Measurements from ENCODE around the gene PLEK.
"Not testable (repeated sequence)": the region's sequence is repeated elsewhere in the genome, so short reads cannot be mapped to it uniquely, and the experiment has no call there.

Gene PLEK

DNA sequence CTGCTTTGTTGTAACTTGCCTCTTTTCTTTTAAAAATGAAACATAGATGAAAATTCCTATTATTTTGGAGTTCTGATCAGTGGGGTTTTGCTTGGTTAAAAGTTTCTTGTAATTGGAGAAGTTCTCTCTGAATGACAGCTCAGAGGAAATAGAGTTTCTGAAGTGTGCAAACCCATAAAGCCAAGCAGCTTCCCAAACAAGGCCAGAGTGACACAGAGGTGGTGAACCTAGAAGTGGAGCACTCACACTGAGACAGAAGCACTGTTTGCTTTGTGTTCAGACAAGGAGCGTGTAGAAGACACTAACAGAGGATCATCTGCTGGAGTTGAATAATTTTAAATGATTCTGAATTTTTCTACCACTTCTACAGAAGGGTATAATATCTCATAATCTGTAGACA is 52.8 kb downstream of the PLEK start:
- DNase-seq: peak; percentile 20

DNA sequence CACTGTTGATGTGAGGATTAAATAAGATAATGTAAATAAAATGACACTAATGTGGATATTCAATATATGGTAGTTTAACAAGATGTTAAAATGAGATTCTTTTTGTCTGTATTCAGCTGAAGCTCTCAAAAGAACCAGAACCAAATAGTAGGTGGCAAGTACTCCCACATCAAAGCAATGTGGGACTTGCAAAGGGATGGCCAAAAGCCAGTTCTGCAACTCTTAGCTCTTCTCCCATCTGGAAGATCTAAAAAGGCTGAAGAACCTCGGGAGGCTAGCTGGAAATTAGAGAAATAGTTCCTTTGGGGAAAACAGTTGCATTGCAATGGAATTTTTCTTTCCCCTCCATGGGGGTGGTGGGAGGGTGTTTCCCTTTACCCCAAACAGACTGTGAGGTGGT is 53.3 kb downstream of the PLEK start:
- DNase-seq: no peak

DNA sequence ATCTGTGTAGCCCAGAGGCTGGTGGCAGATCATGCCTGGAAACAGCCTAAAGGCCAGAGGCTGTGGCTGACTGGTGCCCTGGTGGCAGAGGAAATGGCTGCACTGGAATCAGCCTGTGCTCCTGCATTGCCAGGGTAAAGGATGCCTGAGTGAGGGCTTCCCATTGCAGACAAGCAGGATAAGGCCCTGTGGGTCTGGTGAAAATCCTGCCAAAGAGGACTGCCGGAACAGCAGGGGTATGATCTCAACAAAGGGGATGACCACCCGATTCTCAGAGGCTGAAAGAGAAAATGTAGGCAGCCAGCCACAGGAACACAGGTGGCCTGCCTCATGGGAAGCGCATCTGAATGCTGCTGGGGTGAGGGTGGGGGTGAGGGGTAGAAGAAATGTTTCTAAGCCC is 53.8 kb downstream of the PLEK start:
- DNase-seq: no peak

DNA sequence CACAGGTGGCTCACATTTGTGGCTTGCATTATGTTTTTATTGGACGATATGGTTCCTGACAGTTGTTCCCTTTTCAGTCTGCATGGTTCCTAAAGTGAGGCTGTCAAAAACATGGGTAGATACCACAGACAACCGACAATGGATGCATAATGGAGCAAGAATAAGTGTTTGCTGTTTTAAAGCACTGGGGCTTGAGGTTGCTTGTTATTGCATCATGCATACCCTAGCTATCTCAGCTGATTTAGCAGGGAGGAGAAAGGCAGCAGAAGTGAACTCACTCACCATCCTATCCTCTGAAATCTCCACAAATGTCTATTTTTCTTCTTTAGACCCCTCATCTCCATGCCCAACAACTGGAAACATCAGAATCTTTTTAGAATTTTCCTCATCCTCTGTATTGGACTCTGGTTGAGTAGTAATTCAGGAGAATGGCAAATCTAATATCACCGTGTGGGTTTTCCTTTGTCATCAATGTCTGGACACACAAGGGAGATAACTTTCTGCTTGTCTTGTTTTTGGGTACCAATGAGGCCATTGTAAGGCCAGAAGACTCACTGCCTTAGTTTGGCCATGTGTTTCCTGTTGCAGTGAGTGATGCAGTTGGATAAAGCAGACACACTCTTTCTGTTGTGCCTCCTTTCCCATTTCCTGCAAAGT is 55.3 kb downstream of the PLEK start:
- DNase-seq: peak; percentile 84

DNA sequence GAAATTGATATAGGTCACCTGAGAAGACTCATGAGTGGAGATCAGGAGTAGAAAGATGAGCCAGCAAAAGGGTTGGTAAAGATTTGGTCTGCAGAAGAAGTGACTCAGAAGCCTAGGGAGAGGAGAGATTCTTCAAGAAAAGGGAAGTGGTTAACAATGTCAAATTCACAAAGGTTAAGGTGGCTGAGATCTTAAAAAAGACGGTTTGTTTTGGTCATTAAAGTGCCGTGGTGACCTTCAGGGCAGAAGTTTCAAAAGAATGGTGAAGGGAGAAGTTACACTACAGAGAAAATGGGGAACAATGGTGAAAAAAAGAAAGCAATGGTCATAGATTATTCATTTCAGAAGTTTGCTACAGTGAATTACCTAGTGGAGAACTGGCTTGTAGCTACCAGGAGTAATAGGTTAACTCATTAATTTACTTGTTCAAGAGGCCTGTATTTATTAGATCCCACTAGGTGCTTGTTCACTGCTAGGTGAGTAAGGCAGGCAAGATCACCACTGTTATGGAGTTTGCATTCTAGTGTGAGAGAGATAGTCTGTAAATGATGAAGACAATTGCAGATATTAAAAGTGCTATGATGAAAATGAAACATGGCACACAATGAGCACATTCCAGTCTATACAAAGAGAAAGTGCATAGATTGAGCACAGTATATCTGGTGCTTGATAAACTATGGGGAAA is 59.0 kb downstream of the PLEK start:
- DNase-seq: peak; percentile 94

DNA sequence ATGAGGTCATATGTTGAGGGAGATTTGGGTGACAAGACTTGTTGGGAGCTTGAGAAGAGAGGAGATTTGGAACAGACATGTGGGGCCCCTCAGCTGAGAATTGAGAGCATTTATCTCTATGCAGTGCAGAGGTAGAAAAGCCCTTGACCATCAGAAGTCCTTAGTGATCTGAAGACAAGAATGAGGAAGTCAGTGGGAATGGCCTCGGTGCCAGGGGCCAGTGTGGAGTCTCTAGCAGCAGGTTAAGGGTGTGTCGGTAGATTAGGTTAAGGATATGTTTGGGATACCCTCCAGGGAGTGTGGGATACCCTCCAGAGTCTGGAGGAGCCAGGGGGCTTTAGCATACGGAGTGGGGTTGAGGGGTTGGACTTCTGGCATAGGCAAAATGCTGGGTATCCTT is 60.4 kb downstream of the PLEK start:
- no peak for DNase-seq

DNA sequence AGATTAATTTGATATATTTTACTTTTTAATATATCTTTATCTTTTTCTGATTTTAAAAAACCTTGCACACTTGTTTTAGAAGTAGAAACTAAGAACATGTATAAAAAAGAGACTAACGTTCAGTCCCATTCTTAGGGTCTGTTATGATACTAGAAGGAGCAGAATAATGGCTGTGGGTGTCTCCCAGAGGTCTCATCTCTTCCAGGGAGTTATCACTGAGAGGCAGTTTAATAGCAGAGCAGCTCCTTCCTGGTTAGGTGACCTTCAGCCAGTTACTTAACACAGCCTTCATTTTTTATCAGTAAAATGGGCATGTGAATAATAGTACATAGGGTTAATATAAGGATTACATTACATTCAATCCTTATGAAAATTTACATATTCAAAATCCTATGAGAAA is 61.4 kb downstream of the PLEK start:
- DNase-seq: no peak

DNA sequence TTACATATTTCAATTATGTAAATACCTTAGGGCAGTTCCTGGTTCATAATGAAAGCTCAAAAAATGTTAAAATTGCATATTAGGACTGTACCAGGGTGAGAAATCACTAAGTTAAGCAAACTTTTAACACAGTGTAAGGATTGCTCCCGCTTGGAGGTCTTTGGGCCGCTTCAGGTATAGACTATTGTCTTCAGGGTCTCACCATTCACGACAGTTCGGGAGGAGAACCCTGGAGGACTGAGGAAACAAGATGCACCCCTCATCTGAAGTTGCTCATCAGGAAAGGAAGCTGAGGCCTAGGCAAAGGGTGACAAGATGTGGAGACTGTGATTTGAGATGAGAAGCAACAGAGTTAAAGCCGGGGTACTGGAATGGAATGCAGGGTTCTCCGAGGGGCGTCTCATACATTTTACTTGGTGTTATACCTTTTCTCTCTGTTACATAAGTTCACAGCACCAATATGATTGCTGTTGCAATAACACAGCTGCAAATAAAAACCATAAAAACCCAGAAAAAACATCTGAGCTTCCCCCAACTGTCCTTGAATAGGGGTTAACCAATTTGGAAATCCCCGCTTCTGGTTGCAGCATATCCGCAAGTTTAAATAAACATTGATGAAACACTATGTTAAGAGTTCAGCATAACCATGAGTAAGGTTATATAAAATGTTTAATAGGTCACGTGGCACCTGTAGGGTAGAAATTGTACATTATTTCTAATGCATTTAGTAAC is 61.9 kb downstream of the PLEK start:
- DNase-seq: peak; percentile 97

DNA sequence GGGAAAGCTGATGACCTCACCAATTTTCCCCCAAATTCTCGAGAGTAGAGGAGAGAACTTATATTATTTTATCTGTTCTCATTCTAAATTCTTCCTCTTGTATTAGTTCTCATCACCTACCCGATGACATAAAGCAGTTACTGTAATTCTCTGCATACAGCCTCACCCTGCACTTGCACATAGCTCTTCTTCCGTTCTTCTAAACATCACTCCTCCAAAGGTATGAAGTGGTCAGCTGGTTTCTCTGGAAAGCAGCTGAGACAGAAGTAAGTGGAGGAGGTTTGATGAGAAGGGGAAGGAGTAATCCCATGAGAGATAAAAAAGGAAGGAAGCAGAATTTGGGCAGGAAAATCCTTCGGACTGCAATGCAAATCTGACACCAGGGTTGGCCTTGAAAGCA is 63.0 kb downstream of the PLEK start:
- DNase-seq: peak; percentile 36

DNA sequence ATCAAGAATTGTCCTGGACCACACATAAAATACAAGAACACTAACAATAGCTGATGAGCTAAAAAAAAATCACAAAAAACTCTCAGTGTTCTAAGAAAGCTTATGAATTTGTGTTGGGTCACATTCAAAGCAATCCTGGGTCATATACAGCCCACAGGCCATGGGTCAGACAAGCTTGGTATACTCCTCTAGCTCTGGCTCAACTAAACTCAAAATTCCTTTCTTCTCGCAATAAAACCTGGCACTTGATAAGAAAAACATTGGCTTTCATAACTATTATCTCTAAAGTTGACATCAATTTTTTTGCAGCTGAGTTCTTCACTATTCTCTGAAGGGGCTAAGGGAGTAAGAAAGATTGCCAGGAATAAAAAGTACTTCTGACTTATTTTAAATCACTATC is 63.7 kb downstream of the PLEK start:
- DNase-seq: no peak

DNA sequence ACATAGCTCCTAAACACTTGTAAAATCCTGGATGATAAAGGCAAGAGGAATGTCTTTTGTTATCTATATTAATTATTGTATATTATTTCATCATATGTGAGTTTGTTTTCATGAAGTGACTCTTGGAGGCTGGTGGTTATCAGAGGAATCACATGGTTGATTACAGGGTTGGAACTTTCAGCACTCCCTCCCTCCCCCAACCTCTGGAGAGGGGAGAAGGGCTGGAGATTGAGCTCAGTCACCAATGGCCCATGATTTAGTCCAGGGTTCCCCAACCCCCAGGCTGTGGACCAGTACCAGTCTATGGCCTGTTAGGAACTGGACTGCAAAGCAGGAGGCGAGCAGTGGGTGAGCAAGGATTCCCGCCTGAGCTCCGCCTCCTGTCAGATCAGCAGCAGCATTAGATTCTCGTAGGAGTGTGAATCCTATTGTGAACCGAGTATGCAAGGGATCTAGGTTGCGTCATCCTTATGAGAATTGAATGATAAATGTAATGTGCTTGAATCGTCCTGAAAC is 64.3 kb downstream of the PLEK start:
- no peak for DNase-seq

DNA sequence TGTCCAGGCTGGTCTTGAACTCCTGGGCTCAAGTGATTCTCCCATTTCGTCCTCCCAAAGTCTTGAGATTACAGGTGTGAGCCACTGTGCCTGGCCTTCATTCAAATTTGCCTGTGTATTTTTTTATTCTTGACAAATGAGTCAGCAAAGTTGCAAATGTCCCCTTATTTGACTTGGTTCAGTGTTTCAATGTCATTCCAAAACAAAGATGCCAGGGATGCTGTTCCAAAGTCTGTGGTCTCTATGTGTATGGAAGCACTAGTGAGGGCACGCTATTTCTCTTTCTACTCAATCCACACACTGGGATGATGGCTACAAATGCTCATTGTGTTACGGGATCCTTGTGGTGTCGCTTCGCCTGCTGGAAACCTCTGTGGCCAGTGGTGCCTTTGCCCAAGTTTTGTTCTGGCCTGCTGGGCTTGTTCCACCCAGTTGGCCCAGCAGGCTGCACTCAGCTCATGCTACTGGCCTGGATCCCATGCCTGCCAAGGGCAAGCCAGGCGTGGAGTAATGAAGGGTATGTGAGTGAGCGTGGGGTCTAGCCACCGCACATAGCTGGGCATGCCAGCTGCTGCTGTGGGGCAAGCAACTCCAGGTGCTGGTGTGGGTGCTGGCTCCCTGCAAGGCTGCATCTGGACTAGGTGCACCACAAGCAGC is 66.4 kb downstream of the PLEK start:
- DNase-seq: no peak

DNA sequence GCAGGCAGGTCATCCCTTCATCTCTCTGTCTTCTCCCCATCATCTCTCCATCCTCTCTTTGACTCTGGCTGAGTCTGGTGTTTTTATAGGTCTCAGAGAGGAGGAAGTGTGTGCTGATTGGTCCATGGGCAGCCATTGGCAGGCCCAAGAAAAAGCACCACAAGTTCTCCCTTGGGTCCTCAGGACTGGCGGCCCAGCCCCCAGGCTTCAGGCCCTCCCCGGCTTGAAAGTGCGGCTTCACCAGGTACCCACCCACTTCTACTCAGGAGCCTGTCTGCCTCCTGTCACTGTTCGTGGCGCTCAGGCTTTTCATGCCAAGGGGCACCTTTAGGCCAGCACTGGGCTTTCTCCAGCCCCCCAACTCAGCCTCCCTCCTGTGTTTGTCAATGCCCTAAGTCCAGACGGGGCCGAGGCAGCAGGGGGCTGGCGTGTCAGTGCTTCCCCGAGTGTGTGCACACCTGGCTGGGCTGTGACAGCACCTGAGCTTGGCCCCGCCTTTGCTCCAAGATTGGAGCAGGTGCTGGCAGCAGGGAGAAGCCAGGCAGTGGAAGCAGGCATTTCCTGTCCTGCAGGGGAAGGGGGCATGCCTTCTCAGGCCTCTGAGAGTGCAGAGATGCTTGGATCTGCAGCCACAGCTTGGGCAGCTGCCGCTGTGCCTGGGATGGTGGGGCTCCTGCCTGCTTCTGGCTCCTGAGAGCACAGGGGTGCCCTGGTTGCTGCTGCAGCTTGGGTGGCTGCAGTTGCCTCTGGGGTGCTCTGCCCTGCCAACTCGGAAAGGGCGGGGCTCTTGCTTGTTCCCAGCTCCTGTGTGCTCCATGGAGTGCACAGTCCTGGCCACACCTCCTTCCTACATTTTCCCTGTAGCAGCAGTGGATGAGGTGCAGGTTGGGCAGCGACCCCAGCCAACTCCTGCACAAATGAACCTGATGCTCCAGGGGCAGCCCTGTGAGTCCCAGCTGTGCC is 67.9 kb downstream of the PLEK start:
- no peak for DNase-seq

DNA sequence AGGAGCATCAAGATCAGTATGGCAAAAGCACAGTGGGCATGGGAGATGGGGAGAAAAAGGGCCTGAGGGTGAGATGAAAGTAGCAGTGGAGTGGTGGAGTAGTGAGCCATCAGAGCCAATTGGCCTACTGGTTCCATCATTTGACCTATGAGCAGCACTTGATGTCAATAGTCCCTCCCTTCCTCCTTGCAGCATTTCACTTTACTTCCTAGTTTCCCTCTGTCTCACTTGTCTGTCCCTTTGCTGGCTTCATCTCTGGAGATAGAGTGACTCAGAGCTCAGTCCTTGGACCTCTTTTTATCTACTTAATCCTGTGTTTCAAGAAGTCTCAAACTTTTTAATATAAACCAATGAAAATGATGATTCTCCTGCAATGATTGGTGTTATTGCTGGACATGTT is 69.9 kb downstream of the PLEK start:
- peak; percentile 44 for DNase-seq

DNA sequence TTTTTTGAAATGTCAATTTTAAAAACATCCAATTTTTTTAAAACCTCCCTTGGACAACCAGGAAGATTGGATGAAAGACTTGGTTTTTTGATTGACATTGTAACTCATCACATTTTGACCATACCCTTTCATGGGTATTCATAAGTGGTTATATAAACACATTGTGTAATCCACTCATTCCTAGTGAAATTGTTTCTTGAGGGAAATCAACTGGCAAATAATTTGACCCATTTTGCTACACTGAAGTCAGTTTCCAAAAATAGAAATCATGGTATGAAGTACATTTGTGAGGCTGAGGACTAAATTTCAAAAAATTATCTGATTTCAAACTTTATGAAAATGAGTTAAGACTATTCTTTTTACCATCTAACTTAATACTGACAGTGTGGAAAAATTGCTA is 70.5 kb downstream of the PLEK start:
- DNase-seq: no peak

DNA sequence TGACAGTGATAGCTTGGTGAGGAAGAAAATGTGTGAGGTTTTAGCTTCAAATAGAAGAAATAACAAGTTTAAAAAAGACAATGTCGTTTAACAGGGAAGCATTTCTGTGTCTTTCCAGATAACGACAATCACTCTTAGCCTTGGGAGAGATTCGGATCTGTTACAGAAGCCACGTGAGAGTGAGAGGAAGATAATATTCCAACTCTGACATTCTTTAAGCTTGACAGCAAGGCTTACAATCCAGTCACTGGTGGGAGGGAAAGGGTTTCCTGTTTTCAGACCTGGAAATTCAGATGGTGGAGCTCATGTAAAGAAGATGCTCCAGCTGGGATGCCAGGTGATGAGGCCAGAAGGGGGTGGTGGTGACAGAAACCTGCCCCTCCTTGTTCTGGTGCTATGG is 71.2 kb downstream of the PLEK start:
- no peak for DNase-seq

DNA sequence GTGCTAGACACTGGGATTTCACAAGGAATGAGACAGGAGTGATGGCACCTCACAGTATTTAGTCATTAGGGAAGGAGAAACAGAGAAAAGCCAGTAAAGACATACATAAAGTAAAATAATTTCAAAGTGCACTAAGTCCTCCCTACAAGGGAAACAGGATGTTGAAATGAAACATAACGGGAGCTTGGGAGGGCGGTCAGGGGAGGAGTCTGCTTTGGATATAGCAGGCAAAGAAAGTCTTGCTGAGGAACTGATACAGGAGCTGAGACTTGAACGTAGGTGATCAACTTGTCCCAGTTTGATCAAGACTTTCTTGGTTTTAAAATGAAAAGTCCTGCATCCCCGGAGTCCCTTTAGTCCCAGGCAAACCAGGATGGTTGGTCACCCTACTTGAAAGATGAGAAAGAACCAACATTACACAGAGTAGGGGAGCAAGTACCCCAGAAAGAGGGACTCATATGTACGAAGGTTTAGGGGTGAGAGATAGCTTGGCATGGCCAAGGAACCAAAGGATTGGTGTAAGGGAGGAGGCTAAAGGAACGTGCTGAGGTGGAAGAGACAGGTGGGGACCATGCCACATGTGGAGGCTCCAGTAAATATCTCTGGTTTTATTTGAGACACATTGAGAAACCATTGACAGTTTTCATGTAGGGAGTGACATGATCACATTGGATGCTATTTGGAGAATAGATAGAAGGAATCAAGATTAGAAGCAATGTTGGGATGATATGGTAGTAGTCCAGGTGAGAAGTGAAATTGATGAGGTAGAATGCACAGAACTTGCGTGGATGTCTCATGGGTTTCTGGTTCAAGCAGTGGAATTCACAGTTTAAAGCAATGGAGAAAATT is 73.6 kb downstream of the PLEK start:
- no peak for DNase-seq

DNA sequence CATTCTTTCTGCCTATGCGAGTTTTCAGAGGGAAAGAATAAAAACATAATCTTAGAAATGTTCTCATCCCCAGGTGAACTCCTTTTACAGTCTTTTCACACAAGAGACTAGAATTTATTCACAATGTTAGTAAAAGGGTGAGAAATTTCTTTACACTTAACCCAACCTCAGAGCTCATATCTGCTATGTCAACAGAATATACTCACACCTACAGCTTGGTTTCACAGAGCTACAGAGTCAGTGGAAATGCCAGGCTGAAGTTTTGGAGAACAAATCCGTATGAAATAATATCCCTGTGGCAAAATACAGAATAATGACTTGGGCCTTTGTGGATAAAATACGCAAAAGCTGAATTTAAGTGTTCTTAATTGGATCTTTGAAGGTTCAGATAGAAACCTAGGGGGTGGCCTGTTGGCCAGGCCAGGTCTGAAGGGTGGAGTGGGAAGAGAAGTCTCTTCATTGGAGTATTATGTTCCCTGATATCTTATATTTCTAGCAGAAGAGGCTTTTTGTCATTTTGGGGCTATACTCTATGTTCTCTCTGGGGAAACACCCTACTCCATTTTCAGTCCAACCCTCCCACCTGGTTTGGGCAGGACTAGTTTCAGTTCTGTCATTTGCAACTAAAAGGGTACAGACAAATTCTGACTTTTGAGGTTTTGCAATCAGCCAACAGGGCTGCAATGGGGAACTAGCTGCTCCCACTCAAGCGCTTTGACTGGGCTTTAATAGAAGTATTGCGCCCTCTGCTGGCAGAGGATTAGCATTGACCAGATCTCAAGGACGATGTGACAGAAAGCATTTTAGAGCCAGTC is 76.3 kb downstream of the PLEK start:
- DNase-seq: peak; percentile 82

DNA sequence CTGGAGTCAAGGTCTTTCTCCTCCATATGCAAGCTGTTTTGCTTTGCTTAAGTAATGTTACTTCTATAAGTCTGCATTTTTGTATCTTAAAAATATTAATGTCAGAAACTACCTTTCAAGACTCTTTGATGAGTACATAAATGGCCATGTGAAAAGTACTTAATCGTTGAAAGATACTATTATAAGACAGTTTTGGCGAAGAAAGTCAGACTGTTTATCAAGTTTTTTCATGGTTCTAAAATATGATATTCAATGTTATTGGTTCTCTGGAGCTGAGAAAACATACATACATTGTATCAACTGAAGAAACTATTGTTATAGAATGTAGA is 76.9 kb downstream of the PLEK start:
- DNase-seq: no peak

DNA sequence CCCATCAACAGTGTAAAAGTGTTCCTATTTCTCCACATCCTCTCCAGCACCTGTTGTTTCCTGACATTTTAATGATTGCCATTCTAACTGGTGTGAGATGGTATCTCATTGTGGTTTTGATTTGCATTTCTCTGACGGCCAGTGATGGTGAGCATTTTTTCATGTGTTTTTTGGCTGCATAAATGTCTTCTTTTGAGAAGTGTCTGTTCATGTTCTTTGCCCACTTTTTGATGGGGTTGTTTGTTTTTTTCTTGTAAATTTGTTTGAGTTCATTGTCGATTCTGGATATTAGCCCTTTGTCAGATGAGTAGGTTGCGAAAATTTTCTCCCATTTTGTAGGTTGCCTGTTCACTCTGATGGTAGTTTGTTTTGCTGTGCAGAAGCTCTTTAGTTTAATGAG is 81.3 kb downstream of the PLEK start:
- not testable (repeated sequence) for DNase-seq
